WTC11 (cell line): ENCODE results near the gene GPR161. TPM values are rescaled to one million over a fixed set of nuclear protein-coding genes. Genes with fewer than 3 reads are reported as not detected.

Source experiments
- ATAC-seq: fragments of 200-7000 bp; cut with Tn5 transposase; 2 replicates; pipeline ENCODE4 v1.10.0; 2021; ENCODE audit warnings: mild to moderate bottlenecking, moderate library complexity
- CTCF ChIA-PET: fragments of 300-600 bp; sonication (Branson Sonifier 250); formaldehyde crosslinking; loops from one replicate; lab custom pipeline; 2021; ENCODE audit warnings: antibody characterized with exemption; lab: Charles Lee
- POLR2A ChIA-PET: fragments of 350-600 bp; sonication (Branson Sonifier 250); formaldehyde crosslinking; loops from one replicate; lab custom pipeline; 2021; ENCODE audit warnings: antibody characterized with exemption; lab: Charles Lee
- DNase-seq: peaks from one replicate; pipeline ENCODE4 v3.0.0; 2021; ENCODE audit warnings: low spot score
- H3K27ac Mint-ChIP-seq: 2 replicates; pipeline ENCODE4 v1.8.0; 2021; ENCODE audit warnings: mixed read lengths
- H3K27me3 Mint-ChIP-seq: 2 replicates; pipeline ENCODE4 v1.8.0; 2021; ENCODE audit warnings: low read depth, mild to moderate bottlenecking, moderate library complexity, mixed read lengths
- H3K36me3 Mint-ChIP-seq: 2 replicates; pipeline ENCODE4 v1.8.0; 2021; ENCODE audit warnings: mixed read lengths
- H3K4me1 Mint-ChIP-seq: 2 replicates; pipeline ENCODE4 v1.8.0; 2022; ENCODE audit warnings: mixed read lengths
- H3K4me3 Mint-ChIP-seq: 2 replicates; pipeline ENCODE4 v1.8.0; 2021; ENCODE audit warnings: mild to moderate bottlenecking, moderate library complexity, mixed read lengths
- H3K9me3 Mint-ChIP-seq: 2 replicates; pipeline ENCODE4 v1.8.0; 2021; ENCODE audit warnings: mixed read lengths
- CREB1 ChIP-seq: sonication (generic); formaldehyde crosslinking; IDR thresholded peaks from 2 replicates; pipeline ENCODE4 v1.8.0; 2023; ENCODE audit warnings: mild to moderate bottlenecking, missing genetic modification reagents
- FOXP1 ChIP-seq: sonication (generic); formaldehyde crosslinking; IDR thresholded peaks from 2 replicates; pipeline ENCODE4 v1.8.0; 2022; ENCODE audit warnings: missing genetic modification reagents, mild to moderate bottlenecking, moderate library complexity, borderline replicate concordance
- GRHL2 ChIP-seq: fragments of 250-450 bp; sonication (Bioruptor Pico); IDR thresholded peaks from 2 replicates; pipeline ENCODE4 v1.8.0; 2022; ENCODE audit warnings: mild to moderate bottlenecking, moderate library complexity; ENCODE audit not compliant: insufficient replicate concordance, severe bottlenecking
- JAZF1 ChIP-seq: fragments of 250-450 bp; sonication (Bioruptor Pico); IDR thresholded peaks from 2 replicates; pipeline ENCODE4 v1.9.0; 2021; ENCODE audit warnings: moderate library complexity, mild to moderate bottlenecking, inconsistent platforms
- JUN ChIP-seq: sonication (generic); formaldehyde crosslinking; IDR thresholded peaks from 2 replicates; pipeline ENCODE4 v1.8.0; 2023; ENCODE audit warnings: mild to moderate bottlenecking, missing genetic modification reagents
- MYBL2 ChIP-seq: sonication (generic); formaldehyde crosslinking; IDR thresholded peaks from 2 replicates; pipeline ENCODE4 v1.8.1; 2023; ENCODE audit warnings: mild to moderate bottlenecking, moderate library complexity, missing genetic modification reagents
- NFE2L1 ChIP-seq: sonication (generic); formaldehyde crosslinking; IDR thresholded peaks from 2 replicates; pipeline ENCODE4 v1.8.1; 2023; ENCODE audit warnings: missing genetic modification reagents
- NR2C2 ChIP-seq: sonication (generic); formaldehyde crosslinking; IDR thresholded peaks from 2 replicates; pipeline ENCODE4 v1.8.0; 2022; ENCODE audit warnings: mild to moderate bottlenecking, missing genetic modification reagents
- SOX15 ChIP-seq: fragments of 250-450 bp; sonication (Bioruptor Pico); IDR thresholded peaks from 2 replicates; pipeline ENCODE4 v1.9.0; 2021; ENCODE audit warnings: mild to moderate bottlenecking
- TEAD1 ChIP-seq: sonication (generic); formaldehyde crosslinking; IDR thresholded peaks from 2 replicates; pipeline ENCODE4 v1.8.0; 2022; ENCODE audit warnings: mild to moderate bottlenecking, missing genetic modification reagents
- TP53 ChIP-seq: sonication (generic); formaldehyde crosslinking; IDR thresholded peaks from 2 replicates; pipeline ENCODE4 v1.8.1; 2023; ENCODE audit warnings: mild to moderate bottlenecking, missing genetic modification reagents
- ZNF232 ChIP-seq: sonication (generic); formaldehyde crosslinking; IDR thresholded peaks from 2 replicates; pipeline ENCODE4 v1.8.0; 2022; ENCODE audit warnings: mild to moderate bottlenecking, missing genetic modification reagents
- ZNF263 ChIP-seq: sonication (generic); formaldehyde crosslinking; IDR thresholded peaks from 2 replicates; pipeline ENCODE4 v1.8.1; 2022; ENCODE audit warnings: low read depth, mild to moderate bottlenecking, moderate library complexity, missing genetic modification reagents
- ZNF396 ChIP-seq: fragments of 250-450 bp; sonication (Bioruptor Pico); IDR thresholded peaks from 2 replicates; pipeline ENCODE4 v1.8.0; 2021; ENCODE audit warnings: mild to moderate bottlenecking, moderate library complexity, borderline replicate concordance
- ZNF423 ChIP-seq: fragments of 250-450 bp; sonication (Bioruptor Pico); IDR thresholded peaks from 2 replicates; pipeline ENCODE4 v2.1.2; 2022; ENCODE audit warnings: mild to moderate bottlenecking, moderate library complexity
- ZNF671 ChIP-seq: fragments of 250-450 bp; sonication (Bioruptor Pico); IDR thresholded peaks from 2 replicates; pipeline ENCODE4 v1.8.0; 2021; ENCODE audit warnings: mild to moderate bottlenecking
- total RNA-seq: library from RNA; stranded (reverse); gene quantifications from 3 replicates; pipeline ENCODE4 v1.2.3, GENCODE V29; 2021
- TF ChIP-seq, protein P1 (sequence below): sonication (generic); formaldehyde crosslinking; conservative IDR thresholded peaks from 2 replicates; pipeline ENCODE4 v1.8.1; 2022; ENCODE audit warnings: mild to moderate bottlenecking, missing genetic modification reagents
- TF ChIP-seq, protein P2 (sequence below): sonication (generic); formaldehyde crosslinking; IDR thresholded peaks from 2 replicates; pipeline ENCODE4 v1.8.1; 2022; ENCODE audit warnings: mild to moderate bottlenecking, moderate library complexity, missing genetic modification reagents
- TF ChIP-seq, protein P3 (sequence below): sonication (generic); formaldehyde crosslinking; IDR thresholded peaks from 2 replicates; pipeline ENCODE4 v1.8.1; 2022; ENCODE audit warnings: low read depth, mild to moderate bottlenecking, moderate library complexity, missing genetic modification reagents, borderline replicate concordance
- TF ChIP-seq, protein P4 (sequence below): sonication (generic); formaldehyde crosslinking; IDR thresholded peaks from 2 replicates; pipeline ENCODE4 v1.8.0; 2023; ENCODE audit warnings: mild to moderate bottlenecking, missing genetic modification reagents
- TF ChIP-seq, protein P5 (sequence below): sonication (generic); formaldehyde crosslinking; IDR thresholded peaks from 2 replicates; pipeline ENCODE4 v1.8.0; 2022; ENCODE audit warnings: mild to moderate bottlenecking, missing genetic modification reagents
- TF ChIP-seq, protein P6 (sequence below): fragments of 250-450 bp; sonication (Bioruptor Pico); IDR thresholded peaks from 2 replicates; pipeline ENCODE4 v1.9.0; 2021; ENCODE audit warnings: moderate library complexity, mild to moderate bottlenecking, inconsistent platforms, borderline replicate concordance
- TF ChIP-seq, protein P7 (sequence below): sonication (generic); formaldehyde crosslinking; IDR thresholded peaks from 2 replicates; pipeline ENCODE4 v1.8.0; 2022; ENCODE audit warnings: mild to moderate bottlenecking, missing genetic modification reagents
- TF ChIP-seq, protein P8 (sequence below): fragments of 250-450 bp; sonication (Bioruptor Pico); IDR thresholded peaks from 2 replicates; pipeline ENCODE4 v1.9.0; 2021; ENCODE audit warnings: mild to moderate bottlenecking

Gene GPR161
- total RNA-seq, 1 experiment from 2014 or later: 11.6 TPM

DNA sequence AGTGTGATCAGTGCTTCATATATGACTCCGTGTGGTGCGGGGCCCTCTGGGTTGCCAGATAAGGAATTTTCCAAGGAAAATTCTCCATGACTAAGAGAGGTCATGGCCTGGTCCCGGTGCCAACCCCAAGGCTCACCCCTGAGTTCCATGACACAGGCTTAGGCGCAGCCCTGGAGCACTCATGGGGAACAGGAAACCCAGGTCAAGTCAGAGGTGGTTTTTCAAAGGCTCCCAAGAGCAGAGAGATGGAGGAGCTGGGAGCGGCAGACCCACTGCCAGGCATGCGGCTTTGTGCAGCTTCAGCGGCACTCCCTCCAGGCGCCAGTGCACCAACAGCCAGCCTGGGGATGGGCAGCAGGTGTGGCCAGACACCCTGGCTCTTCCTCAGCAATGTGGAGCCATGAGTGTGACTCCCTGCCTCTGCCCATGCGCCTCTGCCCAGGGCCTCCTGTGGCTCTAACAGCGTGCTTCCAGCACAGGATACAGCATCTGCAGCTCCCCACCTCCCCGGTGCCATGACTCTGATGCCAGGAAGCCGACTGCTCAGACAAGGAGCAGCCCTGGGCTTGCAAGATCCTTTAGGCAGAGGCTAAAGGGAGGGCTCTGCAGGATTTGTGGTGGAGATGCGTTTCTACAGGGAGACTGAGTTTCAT lies 47.3 kb downstream of the GPR161 start:
- ChIA-PET CTCF (no interaction called here), POLR2A (no interaction called here)
- Mint-ChIP-seq H3K9me3 (no peaks in the 10 kb centered on the region), H3K27ac (peak overlapping the region; percentile 34; the same call in 1 of the 2 replicates), H3K36me3 (no peaks in the 10 kb centered on the region; the same call in 1 of the 2 replicates), H3K27me3 (no peaks in the 10 kb centered on the region), H3K4me1 (peaks cover 2% of the 10 kb centered on the region; the same call in 1 of the 2 replicates), H3K4me3 (no peak overlapping the region)
- DNase-seq (no peak), ATAC-seq (no peak)
- no peak for TF ChIP-seq MYBL2
- no peak for TF ChIP-seq TP53 (CRISPR knock-in tag)
- TF ChIP-seq JUN (CRISPR knock-in tag): no peak
- TF ChIP-seq FOXP1 (CRISPR knock-in tag): no peak
- no peak for TF ChIP-seq SOX15 (CRISPR knock-in tag)
- TF ChIP-seq ZNF671 (CRISPR knock-in tag): no peak
- TF ChIP-seq JAZF1 (CRISPR knock-in tag): no peak
- no peak for TF ChIP-seq GRHL2
- TF ChIP-seq NFE2L1 (CRISPR knock-in tag): no peak
- TF ChIP-seq, protein P1, sequence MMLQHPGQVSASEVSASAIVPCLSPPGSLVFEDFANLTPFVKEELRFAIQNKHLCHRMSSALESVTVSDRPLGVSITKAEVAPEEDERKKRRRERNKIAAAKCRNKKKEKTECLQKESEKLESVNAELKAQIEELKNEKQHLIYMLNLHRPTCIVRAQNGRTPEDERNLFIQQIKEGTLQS: no peak
- TF ChIP-seq, protein P2, sequence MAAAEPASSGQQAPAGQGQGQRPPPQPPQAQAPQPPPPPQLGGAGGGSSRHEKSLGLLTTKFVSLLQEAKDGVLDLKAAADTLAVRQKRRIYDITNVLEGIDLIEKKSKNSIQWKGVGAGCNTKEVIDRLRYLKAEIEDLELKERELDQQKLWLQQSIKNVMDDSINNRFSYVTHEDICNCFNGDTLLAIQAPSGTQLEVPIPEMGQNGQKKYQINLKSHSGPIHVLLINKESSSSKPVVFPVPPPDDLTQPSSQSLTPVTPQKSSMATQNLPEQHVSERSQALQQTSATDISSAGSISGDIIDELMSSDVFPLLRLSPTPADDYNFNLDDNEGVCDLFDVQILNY (CRISPR knock-in tag): no peak

DNA sequence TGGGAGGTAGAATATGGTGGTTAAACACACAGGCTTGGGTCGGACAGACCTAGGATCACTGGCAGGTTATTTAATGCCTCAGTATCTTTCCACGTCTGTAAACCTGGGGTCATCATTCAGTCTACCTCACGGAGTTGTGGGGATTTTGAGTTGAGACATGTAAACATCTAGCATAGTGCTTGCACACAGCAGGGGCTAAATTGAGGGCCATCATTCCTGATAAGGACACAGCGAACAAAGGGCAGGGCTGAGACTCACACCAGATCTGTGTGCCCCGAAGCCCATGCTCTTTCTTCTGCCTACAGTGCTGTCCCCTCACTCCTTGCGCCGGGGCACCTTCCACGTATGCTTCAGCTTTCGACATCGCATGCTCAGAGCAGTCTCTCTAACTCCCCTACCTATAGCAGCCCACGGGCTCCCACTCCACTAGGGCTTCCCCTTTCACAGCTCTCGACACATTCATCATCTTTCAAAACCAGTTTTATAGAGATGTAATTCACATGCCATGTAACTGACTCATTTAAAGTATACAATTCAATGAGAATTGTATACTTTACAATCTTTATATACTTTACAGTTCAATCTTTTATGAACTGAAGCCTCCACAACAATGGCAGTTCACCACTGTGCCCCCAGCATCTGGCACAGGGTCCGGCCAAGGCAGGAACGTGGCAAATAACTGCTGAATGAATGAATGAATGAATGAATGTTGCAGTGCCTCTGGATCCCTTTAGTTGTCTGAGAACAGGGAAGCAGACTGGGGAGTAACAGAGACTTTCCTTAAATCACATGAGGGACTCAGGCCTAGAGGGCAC lies 48.0 kb downstream of the GPR161 start:
- no peak for ATAC-seq
- peaks cover 2% of the 10 kb centered on the region; the same call in 1 of the 2 replicates for H3K4me1 Mint-ChIP-seq
- no peak for DNase-seq
- ChIA-PET CTCF (no interaction called here), POLR2A (no interaction called here)
- H3K4me3 Mint-ChIP-seq: no peak overlapping the region
- H3K9me3 Mint-ChIP-seq: no peaks in the 10 kb centered on the region
- H3K36me3 Mint-ChIP-seq: no peaks in the 10 kb centered on the region
- H3K27me3 Mint-ChIP-seq: no peaks in the 10 kb centered on the region
- H3K27ac Mint-ChIP-seq: no peak overlapping the region
- TF ChIP-seq, protein P3, sequence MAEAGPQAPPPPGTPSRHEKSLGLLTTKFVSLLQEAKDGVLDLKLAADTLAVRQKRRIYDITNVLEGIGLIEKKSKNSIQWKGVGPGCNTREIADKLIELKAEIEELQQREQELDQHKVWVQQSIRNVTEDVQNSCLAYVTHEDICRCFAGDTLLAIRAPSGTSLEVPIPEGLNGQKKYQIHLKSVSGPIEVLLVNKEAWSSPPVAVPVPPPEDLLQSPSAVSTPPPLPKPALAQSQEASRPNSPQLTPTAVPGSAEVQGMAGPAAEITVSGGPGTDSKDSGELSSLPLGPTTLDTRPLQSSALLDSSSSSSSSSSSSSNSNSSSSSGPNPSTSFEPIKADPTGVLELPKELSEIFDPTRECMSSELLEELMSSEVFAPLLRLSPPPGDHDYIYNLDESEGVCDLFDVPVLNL: no peak
- TF ChIP-seq, protein P4, sequence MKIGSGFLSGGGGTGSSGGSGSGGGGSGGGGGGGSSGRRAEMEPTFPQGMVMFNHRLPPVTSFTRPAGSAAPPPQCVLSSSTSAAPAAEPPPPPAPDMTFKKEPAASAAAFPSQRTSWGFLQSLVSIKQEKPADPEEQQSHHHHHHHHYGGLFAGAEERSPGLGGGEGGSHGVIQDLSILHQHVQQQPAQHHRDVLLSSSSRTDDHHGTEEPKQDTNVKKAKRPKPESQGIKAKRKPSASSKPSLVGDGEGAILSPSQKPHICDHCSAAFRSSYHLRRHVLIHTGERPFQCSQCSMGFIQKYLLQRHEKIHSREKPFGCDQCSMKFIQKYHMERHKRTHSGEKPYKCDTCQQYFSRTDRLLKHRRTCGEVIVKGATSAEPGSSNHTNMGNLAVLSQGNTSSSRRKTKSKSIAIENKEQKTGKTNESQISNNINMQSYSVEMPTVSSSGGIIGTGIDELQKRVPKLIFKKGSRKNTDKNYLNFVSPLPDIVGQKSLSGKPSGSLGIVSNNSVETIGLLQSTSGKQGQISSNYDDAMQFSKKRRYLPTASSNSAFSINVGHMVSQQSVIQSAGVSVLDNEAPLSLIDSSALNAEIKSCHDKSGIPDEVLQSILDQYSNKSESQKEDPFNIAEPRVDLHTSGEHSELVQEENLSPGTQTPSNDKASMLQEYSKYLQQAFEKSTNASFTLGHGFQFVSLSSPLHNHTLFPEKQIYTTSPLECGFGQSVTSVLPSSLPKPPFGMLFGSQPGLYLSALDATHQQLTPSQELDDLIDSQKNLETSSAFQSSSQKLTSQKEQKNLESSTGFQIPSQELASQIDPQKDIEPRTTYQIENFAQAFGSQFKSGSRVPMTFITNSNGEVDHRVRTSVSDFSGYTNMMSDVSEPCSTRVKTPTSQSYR (CRISPR knock-in tag): no peak
- no peak for TF ChIP-seq ZNF396 (CRISPR knock-in tag)
- no peak for TF ChIP-seq NR2C2 (CRISPR knock-in tag)
- TF ChIP-seq ZNF232 (CRISPR knock-in tag): no peak
- TF ChIP-seq TEAD1 (CRISPR knock-in tag): no peak
- TF ChIP-seq ZNF263: no peak
- TF ChIP-seq, protein P5, sequence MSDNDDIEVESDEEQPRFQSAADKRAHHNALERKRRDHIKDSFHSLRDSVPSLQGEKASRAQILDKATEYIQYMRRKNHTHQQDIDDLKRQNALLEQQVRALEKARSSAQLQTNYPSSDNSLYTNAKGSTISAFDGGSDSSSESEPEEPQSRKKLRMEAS: no peak
- no peak for TF ChIP-seq CREB1 (CRISPR knock-in tag)
- no peak for TF ChIP-seq MYBL2
- TF ChIP-seq, protein P6, sequence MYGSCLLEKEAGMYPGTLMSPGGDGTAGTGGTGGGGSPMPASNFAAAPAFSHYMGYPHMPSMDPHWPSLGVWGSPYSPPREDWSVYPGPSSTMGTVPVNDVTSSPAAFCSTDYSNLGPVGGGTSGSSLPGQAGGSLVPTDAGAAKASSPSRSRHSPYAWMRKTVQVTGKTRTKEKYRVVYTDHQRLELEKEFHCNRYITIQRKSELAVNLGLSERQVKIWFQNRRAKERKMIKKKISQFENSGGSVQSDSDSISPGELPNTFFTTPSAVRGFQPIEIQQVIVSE (CRISPR knock-in tag): no peak
- TF ChIP-seq, protein P7, sequence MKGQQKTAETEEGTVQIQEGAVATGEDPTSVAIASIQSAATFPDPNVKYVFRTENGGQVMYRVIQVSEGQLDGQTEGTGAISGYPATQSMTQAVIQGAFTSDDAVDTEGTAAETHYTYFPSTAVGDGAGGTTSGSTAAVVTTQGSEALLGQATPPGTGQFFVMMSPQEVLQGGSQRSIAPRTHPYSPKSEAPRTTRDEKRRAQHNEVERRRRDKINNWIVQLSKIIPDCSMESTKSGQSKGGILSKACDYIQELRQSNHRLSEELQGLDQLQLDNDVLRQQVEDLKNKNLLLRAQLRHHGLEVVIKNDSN (CRISPR knock-in tag): no peak
- TF ChIP-seq, protein P8, sequence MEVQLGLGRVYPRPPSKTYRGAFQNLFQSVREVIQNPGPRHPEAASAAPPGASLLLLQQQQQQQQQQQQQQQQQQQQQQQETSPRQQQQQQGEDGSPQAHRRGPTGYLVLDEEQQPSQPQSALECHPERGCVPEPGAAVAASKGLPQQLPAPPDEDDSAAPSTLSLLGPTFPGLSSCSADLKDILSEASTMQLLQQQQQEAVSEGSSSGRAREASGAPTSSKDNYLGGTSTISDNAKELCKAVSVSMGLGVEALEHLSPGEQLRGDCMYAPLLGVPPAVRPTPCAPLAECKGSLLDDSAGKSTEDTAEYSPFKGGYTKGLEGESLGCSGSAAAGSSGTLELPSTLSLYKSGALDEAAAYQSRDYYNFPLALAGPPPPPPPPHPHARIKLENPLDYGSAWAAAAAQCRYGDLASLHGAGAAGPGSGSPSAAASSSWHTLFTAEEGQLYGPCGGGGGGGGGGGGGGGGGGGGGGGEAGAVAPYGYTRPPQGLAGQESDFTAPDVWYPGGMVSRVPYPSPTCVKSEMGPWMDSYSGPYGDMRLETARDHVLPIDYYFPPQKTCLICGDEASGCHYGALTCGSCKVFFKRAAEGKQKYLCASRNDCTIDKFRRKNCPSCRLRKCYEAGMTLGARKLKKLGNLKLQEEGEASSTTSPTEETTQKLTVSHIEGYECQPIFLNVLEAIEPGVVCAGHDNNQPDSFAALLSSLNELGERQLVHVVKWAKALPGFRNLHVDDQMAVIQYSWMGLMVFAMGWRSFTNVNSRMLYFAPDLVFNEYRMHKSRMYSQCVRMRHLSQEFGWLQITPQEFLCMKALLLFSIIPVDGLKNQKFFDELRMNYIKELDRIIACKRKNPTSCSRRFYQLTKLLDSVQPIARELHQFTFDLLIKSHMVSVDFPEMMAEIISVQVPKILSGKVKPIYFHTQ: no peak
- no peak for TF ChIP-seq ZNF423 (CRISPR knock-in tag)
